Measurements from ENCODE around the gene SRGN. TPM values are rescaled to one million over a fixed set of nuclear protein-coding genes. Genes with fewer than 3 reads are reported as not detected.

Gene SRGN
- total and polyA plus RNA-seq, 2 of the 13 experiments (the other 11 are each of a cell fraction or from before 2014, with no cell fraction given) = 0.09 TPM; not detected in 1

DNA sequence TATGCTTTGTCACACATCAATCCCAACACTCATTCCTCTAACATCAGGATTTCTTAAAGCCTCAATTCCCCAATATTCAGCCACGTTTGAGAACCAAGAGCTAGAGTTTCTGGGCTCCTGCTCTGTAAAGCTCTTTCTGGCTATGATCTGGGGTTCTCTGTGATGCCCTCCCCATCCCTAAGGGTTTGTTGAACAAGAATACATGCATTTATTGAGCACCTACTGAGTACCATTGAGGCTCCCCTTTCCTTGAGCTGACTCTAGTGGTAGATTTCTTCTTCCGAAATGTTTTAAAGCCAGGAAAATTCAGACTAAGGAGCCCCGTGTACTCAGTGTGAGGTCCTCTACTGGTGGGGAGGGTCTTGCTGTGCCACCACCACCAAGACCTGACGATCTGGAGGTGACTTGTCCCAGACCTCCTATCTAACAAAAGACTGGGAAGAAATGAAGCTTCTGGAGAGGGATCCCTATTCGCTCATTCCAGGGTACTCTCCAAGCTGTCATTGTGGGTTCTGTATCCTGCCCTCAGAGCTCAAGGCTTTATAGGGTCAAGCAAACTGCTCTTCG lies 23.1 kb upstream of the SRGN start (continued):
- TF ChIP-seq STAG1 (CRISPR knock-in tag; IDR thresholded peaks at IDR 0.05) (no peak), ZNF263 (CRISPR knock-in tag; IDR thresholded peaks at IDR 0.05) (no peak), PRPF4 (IDR thresholded peaks at IDR 0.05; ENCODE audit: low read depth, low read length, poor library complexity, severe bottlenecking) (no peak), ZBTB26 (CRISPR knock-in tag; IDR thresholded peaks at IDR 0.05; ENCODE audit: borderline replicate concordance) (no peak)

- no peaks in the 10 kb centered on the region for H3K79me2 ChIP-seq (ENCODE audit: insufficient read depth, low read length)
- in situ Hi-C loops (cut with HindIII; ENCODE audit: extremely low pct_ligation_motif_present, low pct_unique_long_range_greater_than_20kb) = no loop called here
- no peak for ATAC-seq
- WGBS (ENCODE audit: low lambda C conversion rate) = 26% methylated on average over 8 of the region's 8 CpGs
- no peak for DNase-seq (ENCODE audit: low spot score)
- H3K4me1 ChIP-seq (ENCODE audit: insufficient read depth, low read length) = peaks cover 48% of the 10 kb centered on the region
- no peak overlapping the region for H3K27ac ChIP-seq (ENCODE audit: extremely low read length, insufficient read depth, low read length)
- no peak for TF ChIP-seq ZSCAN9 (CRISPR knock-in tag; IDR thresholded peaks at IDR 0.05; ENCODE audit: borderline replicate concordance)
- no peak for TF ChIP-seq HMG20B (CRISPR knock-in tag; conservative IDR thresholded peaks at IDR 0.05)
- no peak for TF ChIP-seq ZMAT3 (CRISPR knock-in tag; conservative IDR thresholded peaks at IDR 0.05)
- TF ChIP-seq ZMYM4 (CRISPR knock-in tag; IDR thresholded peaks at IDR 0.05) = no peak
- TF ChIP-seq ETV5 (CRISPR knock-in tag; IDR thresholded peaks at IDR 0.05; ENCODE audit: borderline replicate concordance) = no peak
- no peak for TF ChIP-seq SYNCRIP (IDR thresholded peaks at IDR 0.05; ENCODE audit: insufficient read depth, low read depth, low read length)
- TF ChIP-seq ZNF775 (CRISPR knock-in tag; IDR thresholded peaks at IDR 0.05; ENCODE audit: borderline replicate concordance) = no peak
- TF ChIP-seq, protein P1, sequence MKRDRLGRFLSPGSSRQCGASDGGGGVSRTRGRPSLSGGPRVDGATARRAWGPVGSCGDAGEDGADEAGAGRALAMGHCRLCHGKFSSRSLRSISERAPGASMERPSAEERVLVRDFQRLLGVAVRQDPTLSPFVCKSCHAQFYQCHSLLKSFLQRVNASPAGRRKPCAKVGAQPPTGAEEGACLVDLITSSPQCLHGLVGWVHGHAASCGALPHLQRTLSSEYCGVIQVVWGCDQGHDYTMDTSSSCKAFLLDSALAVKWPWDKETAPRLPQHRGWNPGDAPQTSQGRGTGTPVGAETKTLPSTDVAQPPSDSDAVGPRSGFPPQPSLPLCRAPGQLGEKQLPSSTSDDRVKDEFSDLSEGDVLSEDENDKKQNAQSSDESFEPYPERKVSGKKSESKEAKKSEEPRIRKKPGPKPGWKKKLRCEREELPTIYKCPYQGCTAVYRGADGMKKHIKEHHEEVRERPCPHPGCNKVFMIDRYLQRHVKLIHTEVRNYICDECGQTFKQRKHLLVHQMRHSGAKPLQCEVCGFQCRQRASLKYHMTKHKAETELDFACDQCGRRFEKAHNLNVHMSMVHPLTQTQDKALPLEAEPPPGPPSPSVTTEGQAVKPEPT (CRISPR knock-in tag; IDR thresholded peaks at IDR 0.05; ENCODE audit: low read depth) = no peak
- no peak for TF ChIP-seq GTF3A (CRISPR knock-in tag; conservative IDR thresholded peaks at IDR 0.05)
- no peak for TF ChIP-seq ZNF556 (CRISPR knock-in tag; IDR thresholded peaks at IDR 0.05; ENCODE audit: borderline replicate concordance)
- TF ChIP-seq HNRNPUL1 (IDR thresholded peaks at IDR 0.05; ENCODE audit: low read depth, low read length) = no peak
- TF ChIP-seq HCFC1 (IDR thresholded peaks at IDR 0.05; ENCODE audit: low read depth, low read length) = no peak
- TF ChIP-seq SSRP1 (CRISPR knock-in tag; IDR thresholded peaks at IDR 0.05) = no peak
- BruUV-seq (replicated peaks) = no TSS peak
- H2AFZ ChIP-seq (ENCODE audit: low read length) = no peak overlapping the region
- no peak overlapping the region for H3K4me3 ChIP-seq (replicated peaks in 1 of 3; ENCODE audit: insufficient read depth in 1 of 3, low read depth in 2 of 3, low read length in 3 of 3)
- no peaks in the 10 kb centered on the region for H3K9me3 ChIP-seq (ENCODE audit: low read length)
- H3K4me2 ChIP-seq (ENCODE audit: low read depth, low read length) = no peak overlapping the region
- no peak overlapping the region for H3K9ac ChIP-seq (ENCODE audit: insufficient read depth, low read depth, low read length)
- ChIA-PET POLR2A (no interaction called here), CTCF (ENCODE audit: low intra/inter-chr PET ratio, low total read pairs) (no interaction called here)
- H3K36me3 ChIP-seq (replicated peaks in 1 of 2; ENCODE audit: control insufficient read depth in 1 of 2, insufficient read depth in 2 of 2, low read length in 2 of 2) = no peaks in the 10 kb centered on the region
- no peak for FAIRE-seq
- intact Hi-C loops (cut with micrococcal nuclease; ENCODE audit: unreplicated experiment) = no loop called here
- H3K27me3 ChIP-seq (ENCODE audit: control insufficient read depth in 1 of 2, insufficient read depth in 2 of 2, low read length in 2 of 2) = peaks cover 0 to 32% of the 10 kb centered on the region in 2 experiments; a peak in 2 of 5 replicates
- H4K20me1 ChIP-seq (ENCODE audit: insufficient read depth, low read length) = no peaks in the 10 kb centered on the region
Measured at GRCh38 chr10:69065406-69066361, 22.2 kb upstream of the SRGN start.
